ENCODE results near the gene ERP29. TPM values are rescaled to one million over a fixed set of nuclear protein-coding genes. Genes with fewer than 3 reads are reported as not detected.

Gene ERP29
- total and polyA plus RNA-seq, 7 donors: 43.0 to 217 (median 68.0) TPM

DNA sequence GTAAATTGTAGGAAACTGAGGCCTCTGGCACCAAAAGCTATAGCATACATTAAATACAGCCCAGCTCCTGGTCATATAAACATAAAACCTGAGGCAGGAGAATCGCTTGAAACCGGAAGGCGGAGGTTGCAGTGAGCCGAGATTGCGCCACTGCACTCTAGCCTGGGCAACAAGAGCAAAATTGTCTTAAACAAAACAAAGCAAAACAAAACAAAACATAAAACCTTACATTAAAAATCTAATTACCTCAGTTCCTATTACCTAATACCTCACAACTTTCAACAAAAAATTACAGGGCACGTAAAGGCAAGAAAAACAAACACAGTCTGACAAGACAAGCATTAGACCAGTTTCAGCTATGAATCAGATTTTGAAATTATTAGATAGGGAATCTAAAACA, 36.9 kb upstream of the ERP29 start:
- TF ChIP-seq EP300 (IDR thresholded peaks at IDR 0.05): no peak
- no peak for TF ChIP-seq POLR2AphosphoS5 (IDR thresholded peaks at IDR 0.05)
- TF ChIP-seq, protein P1, sequence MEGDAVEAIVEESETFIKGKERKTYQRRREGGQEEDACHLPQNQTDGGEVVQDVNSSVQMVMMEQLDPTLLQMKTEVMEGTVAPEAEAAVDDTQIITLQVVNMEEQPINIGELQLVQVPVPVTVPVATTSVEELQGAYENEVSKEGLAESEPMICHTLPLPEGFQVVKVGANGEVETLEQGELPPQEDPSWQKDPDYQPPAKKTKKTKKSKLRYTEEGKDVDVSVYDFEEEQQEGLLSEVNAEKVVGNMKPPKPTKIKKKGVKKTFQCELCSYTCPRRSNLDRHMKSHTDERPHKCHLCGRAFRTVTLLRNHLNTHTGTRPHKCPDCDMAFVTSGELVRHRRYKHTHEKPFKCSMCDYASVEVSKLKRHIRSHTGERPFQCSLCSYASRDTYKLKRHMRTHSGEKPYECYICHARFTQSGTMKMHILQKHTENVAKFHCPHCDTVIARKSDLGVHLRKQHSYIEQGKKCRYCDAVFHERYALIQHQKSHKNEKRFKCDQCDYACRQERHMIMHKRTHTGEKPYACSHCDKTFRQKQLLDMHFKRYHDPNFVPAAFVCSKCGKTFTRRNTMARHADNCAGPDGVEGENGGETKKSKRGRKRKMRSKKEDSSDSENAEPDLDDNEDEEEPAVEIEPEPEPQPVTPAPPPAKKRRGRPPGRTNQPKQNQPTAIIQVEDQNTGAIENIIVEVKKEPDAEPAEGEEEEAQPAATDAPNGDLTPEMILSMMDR (IDR thresholded peaks at IDR 0.05): no peak
- no peak for TF ChIP-seq POLR2A (IDR thresholded peaks at IDR 0.05)
- DNase-seq: no peak
- Histone ChIP-seq H3K9me3 (no peaks in the 10 kb centered on the region), H3K36me3 (no peaks in the 10 kb centered on the region), H3K27ac (no peak overlapping the region), H3K27me3 (no peaks in the 10 kb centered on the region), H3K4me1 (no peaks in the 10 kb centered on the region), H3K4me3 (no peak overlapping the region)
- intact Hi-C loops (cut with DNase I): no loop called here
- 92 to 98% methylated on average over 6 of the region's 6 CpGs for WGBS, 2 donors

DNA sequence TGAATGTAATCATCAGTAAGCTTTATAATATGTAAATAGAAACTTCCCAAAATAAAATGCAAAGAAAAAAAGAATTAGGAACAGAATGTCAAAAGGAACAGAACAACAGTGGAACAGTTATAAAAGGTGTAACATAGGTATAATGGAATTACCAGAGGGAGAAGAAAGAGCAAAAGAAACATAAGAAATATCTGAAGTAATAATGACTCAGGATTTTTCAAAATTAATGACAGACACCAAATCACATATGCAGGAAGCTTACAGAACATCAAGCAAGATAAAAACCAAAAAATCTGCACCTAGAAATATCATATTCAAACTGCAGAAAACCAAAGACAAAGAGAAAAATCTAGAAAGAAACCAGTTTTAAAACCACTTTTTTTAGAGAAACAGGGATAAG, 36.4 kb upstream of the ERP29 start:
- Histone ChIP-seq H3K36me3 (no peaks in the 10 kb centered on the region), H3K27ac (no peak overlapping the region), H3K9me3 (no peaks in the 10 kb centered on the region), H3K4me1 (no peaks in the 10 kb centered on the region), H3K27me3 (no peaks in the 10 kb centered on the region), H3K4me3 (no peak overlapping the region)
- DNase-seq: no peak
- TF ChIP-seq, protein P1 (IDR thresholded peaks at IDR 0.05): no peak
- no peak for TF ChIP-seq EP300 (IDR thresholded peaks at IDR 0.05)
- no peak for TF ChIP-seq POLR2AphosphoS5 (IDR thresholded peaks at IDR 0.05)
- TF ChIP-seq POLR2A (IDR thresholded peaks at IDR 0.05): no peak
- intact Hi-C loops (cut with DNase I): no loop called here

- intact Hi-C loops (cut with DNase I): no loop called here
- H3K4me3 ChIP-seq: no peak overlapping the region
- H3K36me3 ChIP-seq: no peaks in the 10 kb centered on the region
- H3K4me1 ChIP-seq: no peaks in the 10 kb centered on the region
- H3K27me3 ChIP-seq: no peaks in the 10 kb centered on the region
- no peak overlapping the region for H3K27ac ChIP-seq
- DNase-seq: no peak
- no peaks in the 10 kb centered on the region for H3K9me3 ChIP-seq
- TF ChIP-seq POLR2A (IDR thresholded peaks at IDR 0.05) (no peak), EP300 (IDR thresholded peaks at IDR 0.05) (no peak), POLR2AphosphoS5 (IDR thresholded peaks at IDR 0.05) (no peak)
- TF ChIP-seq, protein P1 (IDR thresholded peaks at IDR 0.05): no peak
Measured at GRCh38 chr12:111978545-111978944, 34.7 kb upstream of the ERP29 start.

- Histone ChIP-seq H3K4me1 (no peaks in the 10 kb centered on the region), H3K36me3 (no peaks in the 10 kb centered on the region), H3K27me3 (no peaks in the 10 kb centered on the region), H3K9me3 (no peaks in the 10 kb centered on the region), H3K4me3 (no peak overlapping the region), H3K27ac (no peak overlapping the region)
- WGBS, 2 donors: 93 to 95% methylated on average over 5 of the region's 5 CpGs
- intact Hi-C loops (cut with DNase I): no loop called here
- no peak for DNase-seq
- TF ChIP-seq, protein P1 (IDR thresholded peaks at IDR 0.05): no peak
- TF ChIP-seq EP300 (IDR thresholded peaks at IDR 0.05) (no peak), POLR2A (IDR thresholded peaks at IDR 0.05) (no peak), POLR2AphosphoS5 (IDR thresholded peaks at IDR 0.05) (no peak)
Measured at GRCh38 chr12:111980598-111980997, 32.6 kb upstream of the ERP29 start.

- no peaks in the 10 kb centered on the region for H3K9me3 ChIP-seq
- no peak overlapping the region for H3K4me3 ChIP-seq
- H3K27ac ChIP-seq: no peak overlapping the region
- DNase-seq: no peak
- TF ChIP-seq EP300 (IDR thresholded peaks at IDR 0.05): no peak
- TF ChIP-seq, protein P1 (IDR thresholded peaks at IDR 0.05): no peak
- TF ChIP-seq POLR2A (IDR thresholded peaks at IDR 0.05): no peak
- no peak for TF ChIP-seq POLR2AphosphoS5 (IDR thresholded peaks at IDR 0.05)
- 97 to 100% methylated on average over 2 of the region's 2 CpGs for whole genome bisulfite sequencing, 2 donors
- H3K4me1 ChIP-seq: no peaks in the 10 kb centered on the region
- no peaks in the 10 kb centered on the region for H3K27me3 ChIP-seq
- intact Hi-C loops (cut with DNase I): no loop called here
- no peaks in the 10 kb centered on the region for H3K36me3 ChIP-seq
Measured at GRCh38 chr12:111981987-111982386, 31.2 kb upstream of the ERP29 start.
